Testis (tissue), 2 donors: Measurements from ENCODE around the gene ISX.

Source experiments
- CTCF ChIP-seq, 3 experiments: fragments of 450-650 bp in 2 of 3; fragments of 200-600 bp in 1 of 3; sonication (generic) in 1 of 3; IDR thresholded peaks; one replicate each; pipeline ENCODE4 v1.5.1; 2016 to 2019; ENCODE audit warnings: antibody characterized with exemption in 3 of 3, mild to moderate bottlenecking in 2 of 3, moderate library complexity in 1 of 3
- POLR2A ChIP-seq: fragments of 450-650 bp; IDR thresholded peaks from one replicate; pipeline ENCODE4 v1.6.1; 2017; ENCODE audit warnings: antibody characterized with exemption, mild to moderate bottlenecking, moderate library complexity

DNA sequence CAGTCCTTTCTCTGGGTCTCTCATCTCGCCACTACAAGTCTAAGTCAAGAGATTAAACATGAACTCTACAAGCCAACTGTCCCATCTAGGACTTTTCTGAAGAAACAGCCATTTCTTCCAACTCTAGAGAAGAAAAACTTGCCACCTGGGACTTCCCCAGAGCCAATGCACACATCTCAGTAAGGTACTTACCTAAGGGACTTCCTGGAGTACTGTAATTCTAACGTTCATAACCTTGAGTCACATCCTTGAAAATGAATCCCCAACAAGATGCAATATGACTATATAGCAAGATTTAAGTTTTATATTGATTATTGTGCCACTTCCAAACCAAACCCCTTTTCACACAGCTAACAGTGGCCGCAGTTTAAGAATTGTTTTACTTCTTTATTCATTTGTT, 11.9 kb upstream of the ISX start:
- TF ChIP-seq CTCF (IDR thresholded peaks at IDR 0.05) (no peak), POLR2A (no peak)
